Measurements from ENCODE around the gene SETD7.

Gene SETD7

GRCh38 chr4:139587446-139587845 lies 31.4 kb upstream of the SETD7 start:
- Mint-ChIP-seq H3K9me3 (peaks cover 2% of the 10 kb centered on the region), H3K27me3 (peaks cover 6% of the 10 kb centered on the region), H3K4me1 (no peaks in the 10 kb centered on the region), H3K36me3 (no peaks in the 10 kb centered on the region), H3K27ac (no peak overlapping the region), H3K4me3 (no peak overlapping the region)
- ATAC-seq (ENCODE audit: low read depth), result no peak
- DNase-seq (ENCODE audit: low spot score in 2 of 2), result no peak

GRCh38 chr4:139585473-139585872 lies 29.5 kb upstream of the SETD7 start:
- no peaks in the 10 kb centered on the region for H3K36me3 Mint-ChIP-seq
- DNase-seq (ENCODE audit: low spot score in 2 of 2), result no peak
- peaks cover 2% of the 10 kb centered on the region for H3K9me3 Mint-ChIP-seq
- H3K4me3 Mint-ChIP-seq, result no peak overlapping the region
- no peak overlapping the region for H3K27ac Mint-ChIP-seq
- H3K4me1 Mint-ChIP-seq, result no peaks in the 10 kb centered on the region
- peaks cover 10% of the 10 kb centered on the region for H3K27me3 Mint-ChIP-seq
- no peak for ATAC-seq (ENCODE audit: low read depth)

GRCh38 chr4:139584784-139585183 lies 28.8 kb upstream of the SETD7 start:
- ATAC-seq (ENCODE audit: low read depth) (no peak), DNase-seq (ENCODE audit: low spot score in 2 of 2) (no peak)
- no peak overlapping the region for H3K27ac Mint-ChIP-seq
- no peaks in the 10 kb centered on the region for H3K4me1 Mint-ChIP-seq
- no peaks in the 10 kb centered on the region for H3K36me3 Mint-ChIP-seq
- peaks cover 2% of the 10 kb centered on the region for H3K9me3 Mint-ChIP-seq
- peaks cover 12% of the 10 kb centered on the region for H3K27me3 Mint-ChIP-seq
- no peak overlapping the region for H3K4me3 Mint-ChIP-seq

GRCh38 chr4:139584013-139584412 lies 28.0 kb upstream of the SETD7 start:
- Mint-ChIP-seq H3K4me1 (no peaks in the 10 kb centered on the region), H3K27me3 (peaks cover 12% of the 10 kb centered on the region), H3K9me3 (peaks cover 2% of the 10 kb centered on the region), H3K27ac (no peak overlapping the region), H3K4me3 (no peak overlapping the region), H3K36me3 (no peaks in the 10 kb centered on the region)
- ATAC-seq (ENCODE audit: low read depth), result no peak
- DNase-seq (ENCODE audit: low spot score in 2 of 2), result no peak

GRCh38 chr4:139582044-139582443 lies 26.0 kb upstream of the SETD7 start:
- H3K9me3 Mint-ChIP-seq, result no peaks in the 10 kb centered on the region
- H3K27me3 Mint-ChIP-seq, result peaks cover 12% of the 10 kb centered on the region
- no peaks in the 10 kb centered on the region for H3K36me3 Mint-ChIP-seq
- no peak overlapping the region for H3K4me3 Mint-ChIP-seq
- no peaks in the 10 kb centered on the region for H3K4me1 Mint-ChIP-seq
- DNase-seq (ENCODE audit: low spot score in 2 of 2) (no peak), ATAC-seq (ENCODE audit: low read depth) (no peak)
- no peak overlapping the region for H3K27ac Mint-ChIP-seq

- H3K27ac Mint-ChIP-seq, result no peak overlapping the region
- H3K27me3 Mint-ChIP-seq, result peaks cover 12% of the 10 kb centered on the region
- H3K4me1 Mint-ChIP-seq, result no peaks in the 10 kb centered on the region
- ATAC-seq (ENCODE audit: low read depth), result no peak
- H3K9me3 Mint-ChIP-seq, result no peaks in the 10 kb centered on the region
- H3K36me3 Mint-ChIP-seq, result no peaks in the 10 kb centered on the region
- DNase-seq (ENCODE audit: low spot score in 2 of 2), result no peak
- H3K4me3 Mint-ChIP-seq, result no peak overlapping the region
Observed at GRCh38 chr4:139581096-139581495, 25.1 kb upstream of the SETD7 start.

DNA sequence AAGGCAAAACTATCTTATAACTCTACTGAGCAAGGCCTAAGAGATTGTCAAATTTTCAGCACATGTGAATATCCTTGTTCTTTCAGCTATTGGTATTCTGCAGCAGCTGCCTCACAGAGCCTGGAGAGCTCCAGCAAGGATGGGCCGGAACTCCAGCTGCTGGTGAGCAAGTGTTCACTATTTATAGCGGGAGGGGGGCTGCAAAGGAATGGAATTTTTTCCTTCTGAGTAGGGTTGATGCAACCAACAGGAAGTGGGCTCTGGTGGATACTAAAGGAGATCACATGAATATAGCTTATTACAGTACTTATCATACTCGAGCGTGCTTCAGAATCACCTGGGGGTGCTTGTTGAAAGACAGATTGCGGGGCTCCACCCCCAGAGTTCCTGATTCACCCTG lies 20.2 kb upstream of the SETD7 start:
- DNase-seq (ENCODE audit: low spot score in 2 of 2) (no peak), ATAC-seq (ENCODE audit: low read depth) (no peak)
- H3K4me1 Mint-ChIP-seq, result no peaks in the 10 kb centered on the region
- H3K4me3 Mint-ChIP-seq, result no peak overlapping the region
- peaks cover 4% of the 10 kb centered on the region for H3K9me3 Mint-ChIP-seq
- peaks cover 5% of the 10 kb centered on the region for H3K27me3 Mint-ChIP-seq
- no peak overlapping the region for H3K27ac Mint-ChIP-seq
- H3K36me3 Mint-ChIP-seq, result peaks cover 3% of the 10 kb centered on the region

- Mint-ChIP-seq H3K4me3 (no peak overlapping the region), H3K27ac (no peak overlapping the region), H3K9me3 (peaks cover 4% of the 10 kb centered on the region), H3K27me3 (no peaks in the 10 kb centered on the region), H3K36me3 (peaks cover 3% of the 10 kb centered on the region), H3K4me1 (no peaks in the 10 kb centered on the region)
- DNase-seq (ENCODE audit: low spot score in 2 of 2) (no peak), ATAC-seq (ENCODE audit: low read depth) (no peak)
Observed at GRCh38 chr4:139575072-139575471, 19.1 kb upstream of the SETD7 start.

GRCh38 chr4:139574641-139575040 lies 18.6 kb upstream of the SETD7 start:
- H3K36me3 Mint-ChIP-seq, result peaks cover 3% of the 10 kb centered on the region
- peaks cover 4% of the 10 kb centered on the region for H3K9me3 Mint-ChIP-seq
- H3K4me1 Mint-ChIP-seq, result no peaks in the 10 kb centered on the region
- DNase-seq (ENCODE audit: low spot score in 2 of 2), result no peak
- H3K27me3 Mint-ChIP-seq, result peaks cover 2% of the 10 kb centered on the region
- no peak for ATAC-seq (ENCODE audit: low read depth)
- H3K27ac Mint-ChIP-seq, result no peak overlapping the region
- no peak overlapping the region for H3K4me3 Mint-ChIP-seq

DNA sequence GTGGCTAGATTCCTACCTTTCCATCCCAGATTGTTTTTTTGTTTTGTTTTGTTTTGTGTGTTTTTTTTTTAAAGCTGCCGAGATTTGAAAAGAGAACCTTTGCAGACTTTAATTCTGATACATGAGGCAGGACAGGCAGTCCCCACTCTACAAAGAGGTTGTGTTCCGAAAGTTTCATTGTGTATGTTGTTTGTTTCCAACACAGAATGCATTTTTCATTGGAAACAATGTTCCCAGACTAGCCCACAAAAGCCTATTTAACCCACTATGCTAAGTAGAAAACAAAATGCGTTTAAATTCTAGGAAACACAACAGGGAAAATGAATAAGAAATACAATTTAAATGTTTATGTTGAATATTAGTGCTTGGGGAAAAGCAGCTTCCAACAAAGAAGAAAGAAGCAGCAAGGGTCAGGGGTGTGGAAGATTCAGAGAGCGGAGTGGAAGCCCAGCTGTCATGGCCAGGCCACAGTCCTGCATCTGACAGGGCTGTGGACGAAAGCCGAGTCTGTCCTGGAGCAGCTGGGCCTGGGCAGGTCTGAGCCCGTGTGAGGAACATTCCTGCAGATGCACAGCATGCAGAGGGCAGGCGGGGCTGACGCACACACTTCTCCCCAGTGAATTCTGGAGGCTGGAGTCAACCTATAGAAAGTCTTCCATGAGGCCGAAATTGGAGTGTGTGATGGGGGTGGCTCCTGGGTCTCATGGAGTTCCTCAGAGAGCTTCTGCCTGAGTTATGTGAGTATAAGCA lies 12.4 kb upstream of the SETD7 start:
- Mint-ChIP-seq H3K27ac (no peak overlapping the region), H3K4me3 (no peak overlapping the region), H3K4me1 (peaks cover 5% of the 10 kb centered on the region), H3K9me3 (peaks cover 4% of the 10 kb centered on the region), H3K27me3 (peaks cover 2% of the 10 kb centered on the region), H3K36me3 (peaks cover 3% of the 10 kb centered on the region)
- DNase-seq (ENCODE audit: low spot score in 2 of 2) (no peak), ATAC-seq (ENCODE audit: low read depth) (no peak)

GRCh38 chr4:139567159-139567870 lies 11.3 kb upstream of the SETD7 start:
- Mint-ChIP-seq H3K4me1 (peaks cover 5% of the 10 kb centered on the region), H3K9me3 (no peaks in the 10 kb centered on the region), H3K27ac (peak overlapping the region; percentile 22), H3K27me3 (peaks cover 2% of the 10 kb centered on the region), H3K36me3 (no peaks in the 10 kb centered on the region), H3K4me3 (no peak overlapping the region)
- no peak for DNase-seq (ENCODE audit: low spot score in 2 of 2)
- ATAC-seq (ENCODE audit: low read depth), result peak; percentile 93

GRCh38 chr4:139564502-139564901 lies 8.5 kb upstream of the SETD7 start:
- DNase-seq (ENCODE audit: low spot score in 2 of 2), result no peak
- no peaks in the 10 kb centered on the region for H3K9me3 Mint-ChIP-seq
- no peaks in the 10 kb centered on the region for H3K36me3 Mint-ChIP-seq
- no peak for ATAC-seq (ENCODE audit: low read depth)
- H3K4me1 Mint-ChIP-seq, result peaks cover 18% of the 10 kb centered on the region
- H3K27ac Mint-ChIP-seq, result no peak overlapping the region
- H3K4me3 Mint-ChIP-seq, result no peak overlapping the region
- H3K27me3 Mint-ChIP-seq, result no peaks in the 10 kb centered on the region

DNA sequence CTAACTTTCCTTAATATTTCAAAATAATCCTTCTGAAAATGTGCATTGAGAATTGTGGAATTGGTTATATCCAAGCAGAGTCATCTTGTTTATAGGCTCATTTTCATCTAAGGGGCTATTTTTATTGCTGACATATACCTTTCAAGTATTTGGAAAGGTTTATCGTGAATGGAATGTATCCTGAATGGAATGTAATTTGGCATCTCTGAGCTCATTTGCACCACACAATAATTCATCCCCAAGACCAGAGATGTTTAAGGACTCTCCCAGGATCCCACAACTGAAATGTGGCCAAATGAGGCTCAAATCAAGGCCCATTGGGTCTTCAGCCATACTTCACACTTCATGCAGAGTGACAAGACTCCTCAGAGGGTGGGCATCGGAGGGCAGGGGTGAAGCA lies 7.5 kb upstream of the SETD7 start:
- DNase-seq (ENCODE audit: low spot score in 2 of 2) (no peak), ATAC-seq (ENCODE audit: low read depth) (no peak)
- no peaks in the 10 kb centered on the region for H3K27me3 Mint-ChIP-seq
- no peak overlapping the region for H3K27ac Mint-ChIP-seq
- H3K4me1 Mint-ChIP-seq, result peaks cover 21% of the 10 kb centered on the region
- no peaks in the 10 kb centered on the region for H3K9me3 Mint-ChIP-seq
- H3K4me3 Mint-ChIP-seq, result no peak overlapping the region
- H3K36me3 Mint-ChIP-seq, result no peaks in the 10 kb centered on the region

- H3K36me3 Mint-ChIP-seq, result no peaks in the 10 kb centered on the region
- H3K4me1 Mint-ChIP-seq, result peaks cover 21% of the 10 kb centered on the region
- H3K27ac Mint-ChIP-seq, result peak overlapping the region; percentile 97
- ATAC-seq (ENCODE audit: low read depth) (no peak), DNase-seq (ENCODE audit: low spot score in 2 of 2) (no peak)
- H3K27me3 Mint-ChIP-seq, result no peaks in the 10 kb centered on the region
- H3K4me3 Mint-ChIP-seq, result no peak overlapping the region
- no peaks in the 10 kb centered on the region for H3K9me3 Mint-ChIP-seq
Observed at GRCh38 chr4:139562839-139563238, 6.8 kb upstream of the SETD7 start.
